Hematopoietic multipotent progenitor cell treated with erythropoietin and hydrocortisone succinate and interleukin-3 and kit ligand, for 15 days (in vitro differentiated cells): Measurements from ENCODE around the gene CKB.
A peak's percentile ranks its signal among the peaks of the same experiment; 100 is the strongest.

Source experiments
- DNase-seq: peaks from one replicate; pipeline ENCODE4 v3.0.0-alpha.2; 2015; ENCODE audit warnings: low spot score

Gene CKB

GRCh38 chr14:103522649-103523574 lies at the start of gene CKB:
Gene CKB (minus strand): TSS chr14:103522830. CDS start chr14:103522493, 337 bp downstream.
- no peak for DNase-seq

- no peak for DNase-seq
These were observed 46.8 kb upstream of the CKB start for GRCh38 chr14:103569408-103569807.

GRCh38 chr14:103568952-103569351 lies 46.3 kb upstream of the CKB start:
- DNase-seq = no peak

- DNase-seq = peak; percentile 16
These were observed 41.3 kb upstream of the CKB start for GRCh38 chr14:103563844-103564505.

GRCh38 chr14:103563226-103563620 lies 40.6 kb upstream of the CKB start:
- no peak for DNase-seq

GRCh38 chr14:103562429-103563225 lies 40.0 kb upstream of the CKB start, which contains the start of the genes BAG5 and COA8:
Gene BAG5 (minus strand): TSS chr14:103562657. CDS start chr14:103561164, 1,493 bp downstream.
Gene COA8 (plus strand): TSS chr14:103562960. CDS start chr14:103563002, 42 bp downstream.
- DNase-seq = peak; percentile 80

- no peak for DNase-seq
These were observed 39.5 kb upstream of the CKB start for GRCh38 chr14:103562179-103562428.

- DNase-seq = peak; percentile 34
These were observed 39.0 kb upstream of the CKB start for GRCh38 chr14:103561381-103562178.

GRCh38 chr14:103560691-103561090 lies 38.1 kb upstream of the CKB start:
- DNase-seq = no peak

GRCh38 chr14:103559766-103560165 lies 37.1 kb upstream of the CKB start:
- DNase-seq = no peak

GRCh38 chr14:103558071-103558882 lies 35.6 kb upstream of the CKB start:
- no peak for DNase-seq

GRCh38 chr14:103556946-103557758 lies 34.5 kb upstream of the CKB start:
- no peak for DNase-seq

GRCh38 chr14:103555559-103556337 lies 33.1 kb upstream of the CKB start:
- DNase-seq = no peak

GRCh38 chr14:103552846-103553210 lies 30.2 kb upstream of the CKB start:
- no peak for DNase-seq

- DNase-seq = no peak
These were observed 29.6 kb upstream of the CKB start for GRCh38 chr14:103552011-103552845.

- no peak for DNase-seq
These were observed 28.7 kb upstream of the CKB start for GRCh38 chr14:103551338-103551762.

- no peak for DNase-seq
These were observed 28.1 kb upstream of the CKB start for GRCh38 chr14:103550451-103551337.
